OCI-LY1 (cell line): ENCODE measurements around the gene SIX1.
A peak's percentile ranks its signal among the peaks of the same experiment; 100 is the strongest.

Source experiments
- H2AFZ ChIP-seq: fragments of 200-600 bp; sonication (generic), shearing (Covaris generic); 2 replicates; pipeline ENCODE4 v1.6.0; 2014; ENCODE audit warnings: antibody characterized with exemption, mild to moderate bottlenecking, low read length
- H3F3A ChIP-seq: fragments of 200-600 bp; sonication (generic), shearing (Covaris generic); 2 replicates; pipeline ENCODE4 v1.6.0; 2014; ENCODE audit warnings: mild to moderate bottlenecking, antibody characterized with exemption, low read length, moderate library complexity; ENCODE audit not compliant: insufficient read depth
- H3K27ac ChIP-seq: fragments of 200-600 bp; sonication (generic); 2 replicates; pipeline ENCODE4 v1.5.1; 2014; ENCODE audit warnings: low read length, mixed run types, mild to moderate bottlenecking, low read depth; ENCODE audit not compliant: poor library complexity, severe bottlenecking
- H3K27me3 ChIP-seq: fragments of 200-600 bp; sonication (generic); 2 replicates; pipeline ENCODE4 v1.6.0; 2014; ENCODE audit warnings: antibody characterized with exemption, mild to moderate bottlenecking, low read length, moderate library complexity; ENCODE audit not compliant: insufficient read depth
- H3K36me3 ChIP-seq: fragments of 200-600 bp; sonication (generic); 2 replicates; pipeline ENCODE4 v1.6.1; 2014; ENCODE audit warnings: mild to moderate bottlenecking, antibody characterized with exemption, low read length, moderate library complexity, mixed read lengths; ENCODE audit not compliant: insufficient read depth
- H3K4me1 ChIP-seq: fragments of 200-600 bp; sonication (generic); 2 replicates; pipeline ENCODE4 v1.5.1; 2014; ENCODE audit warnings: mild to moderate bottlenecking, low read length, moderate library complexity; ENCODE audit not compliant: insufficient read depth, severe bottlenecking
- H3K4me2 ChIP-seq: fragments of 200-600 bp; sonication (generic), shearing (Covaris generic); 2 replicates; pipeline ENCODE4 v1.6.1; 2014; ENCODE audit warnings: low read length
- H3K4me3 ChIP-seq: fragments of 200-600 bp; sonication (generic); 2 replicates; pipeline ENCODE4 v1.5.1; 2014; ENCODE audit warnings: low read length, low read depth, mild to moderate bottlenecking, mixed read lengths; ENCODE audit not compliant: poor library complexity, severe bottlenecking
- H3K79me2 ChIP-seq: fragments of 200-600 bp; shearing (Covaris generic); 2 replicates; pipeline ENCODE4 v1.6.1; 2016; ENCODE audit warnings: mixed run types, low read length, mixed read lengths; ENCODE audit not compliant: insufficient read depth
- H3K9ac ChIP-seq: fragments of 200-600 bp; sonication (generic), shearing (Covaris generic); 2 replicates; pipeline ENCODE4 v1.6.1; 2014; ENCODE audit warnings: mild to moderate bottlenecking, low read length, mixed read lengths
- H3K9me2 ChIP-seq: fragments of 200-600 bp; sonication (generic), shearing (Covaris generic); 2 replicates; pipeline ENCODE4 v1.6.1; 2014; ENCODE audit warnings: low read depth, mild to moderate bottlenecking, low read length, mixed read lengths
- H3K9me3 ChIP-seq: fragments of 200-600 bp; shearing (Covaris generic); 2 replicates; pipeline ENCODE4 v1.6.1; 2014; ENCODE audit warnings: low read length, mixed read lengths
- H4K20me1 ChIP-seq: fragments of 200-600 bp; sonication (generic), shearing (Covaris generic); 2 replicates; pipeline ENCODE4 v1.6.0; 2016; ENCODE audit warnings: mild to moderate bottlenecking, low read length; ENCODE audit not compliant: insufficient read depth
- CTCF ChIP-seq: fragments of 200-600 bp; sonication (generic), shearing (Covaris generic); IDR thresholded peaks from 2 replicates; pipeline ENCODE4 v1.5.1; 2017; ENCODE audit warnings: mild to moderate bottlenecking, antibody characterized with exemption, low read length, moderate library complexity, mixed read lengths
- EZH2 ChIP-seq: fragments of 200-600 bp; sonication (generic), shearing (Covaris generic); IDR thresholded peaks from 2 replicates; pipeline ENCODE4 v1.8.0; 2017; ENCODE audit warnings: borderline replicate concordance, mixed run types, mild to moderate bottlenecking, antibody characterized with exemption, low read length, moderate library complexity, mixed read lengths

SIX1 gene

DNA sequence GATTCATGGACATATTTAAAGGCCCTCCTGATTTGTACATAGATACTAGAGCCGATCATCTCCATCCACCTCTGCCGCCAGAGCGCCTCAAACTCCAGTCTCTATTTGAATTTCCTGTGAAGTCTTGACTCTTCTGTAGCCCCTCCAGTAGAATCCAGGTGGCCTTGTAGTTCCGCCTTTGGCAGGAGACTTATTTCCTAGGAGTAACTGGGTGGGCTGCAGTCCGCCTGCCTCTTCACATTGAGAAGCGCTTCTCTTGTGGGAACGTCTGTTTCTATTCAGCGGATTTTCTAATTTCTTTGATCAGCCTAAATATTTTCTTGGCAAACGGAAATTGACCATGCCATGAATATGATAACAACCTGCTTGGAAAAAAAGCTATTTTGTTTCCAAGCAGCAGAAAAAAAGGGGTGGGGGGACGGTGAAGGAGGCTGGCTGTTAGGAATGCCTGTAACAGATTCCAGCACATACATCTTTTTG lies 9.0 kb upstream of the SIX1 start:
- no peaks in the 10 kb centered on the region for H3K79me2 ChIP-seq
- TF ChIP-seq EZH2 (no peak), CTCF (no peak)
- no peaks in the 10 kb centered on the region for H3K9me2 ChIP-seq
- peak overlapping the region; percentile 78 for H3K4me2 ChIP-seq
- no peaks in the 10 kb centered on the region for H3F3A ChIP-seq
- no peaks in the 10 kb centered on the region for H3K36me3 ChIP-seq
- H3K4me3 ChIP-seq, result peak overlapping the region; percentile 69
- H3K27me3 ChIP-seq, result no peaks in the 10 kb centered on the region
- H3K27ac ChIP-seq, result no peak overlapping the region
- no peaks in the 10 kb centered on the region for H3K9me3 ChIP-seq
- no peaks in the 10 kb centered on the region for H4K20me1 ChIP-seq
- H2AFZ ChIP-seq, result no peak overlapping the region
- H3K9ac ChIP-seq, result no peak overlapping the region
- H3K4me1 ChIP-seq, result peaks cover 20% of the 10 kb centered on the region

DNA sequence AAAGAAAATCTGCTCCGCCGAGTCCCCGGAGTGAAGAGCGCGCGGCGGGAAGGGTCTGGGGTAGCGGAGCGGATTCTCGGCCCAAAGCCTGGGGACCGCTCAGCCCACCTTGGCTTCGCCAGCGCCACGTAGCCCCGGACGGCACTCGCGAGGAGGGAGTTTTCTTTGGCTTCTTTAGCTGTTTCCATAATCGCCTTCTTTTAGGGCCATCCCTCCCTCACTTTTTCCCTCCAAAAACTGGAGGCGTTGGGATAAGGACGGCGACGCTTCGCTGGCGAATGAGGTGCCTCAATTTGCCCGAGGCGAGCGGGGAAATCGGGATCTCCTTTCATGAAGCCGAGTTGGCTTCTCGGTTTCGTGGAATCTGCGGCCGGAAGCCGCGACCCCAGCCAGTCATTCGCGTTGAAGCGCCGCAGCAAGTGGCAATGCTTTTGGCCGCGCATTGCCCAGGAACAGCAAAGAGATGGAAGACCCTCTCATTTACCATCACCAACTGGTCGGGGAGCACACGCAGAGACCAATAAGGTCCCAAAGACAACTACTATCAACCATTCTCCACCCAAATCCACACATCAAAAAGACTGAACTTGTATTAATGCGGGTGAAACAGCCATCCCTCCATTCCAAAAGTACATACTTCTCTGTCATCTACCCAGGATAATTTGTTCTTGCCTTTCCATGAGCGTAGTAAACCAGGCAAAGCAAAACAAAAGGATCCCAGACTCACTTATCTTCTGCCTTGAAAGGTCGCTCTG lies 8.4 kb upstream of the SIX1 start:
- H3K4me3 ChIP-seq, result peak overlapping the region; percentile 69
- H3K79me2 ChIP-seq, result no peaks in the 10 kb centered on the region
- H3K27ac ChIP-seq, result no peak overlapping the region
- H4K20me1 ChIP-seq, result no peaks in the 10 kb centered on the region
- peak overlapping the region; percentile 73 for H3K9ac ChIP-seq
- H3K9me2 ChIP-seq, result no peaks in the 10 kb centered on the region
- no peaks in the 10 kb centered on the region for H3K9me3 ChIP-seq
- H3K27me3 ChIP-seq, result no peaks in the 10 kb centered on the region
- H3F3A ChIP-seq, result no peaks in the 10 kb centered on the region
- peak overlapping the region; percentile 78 for H3K4me2 ChIP-seq
- TF ChIP-seq CTCF (no peak), EZH2 (no peak)
- H3K4me1 ChIP-seq, result peaks cover 20% of the 10 kb centered on the region
- H2AFZ ChIP-seq, result peak overlapping the region; percentile 76; the same call in 1 of the 2 replicates
- no peaks in the 10 kb centered on the region for H3K36me3 ChIP-seq

DNA sequence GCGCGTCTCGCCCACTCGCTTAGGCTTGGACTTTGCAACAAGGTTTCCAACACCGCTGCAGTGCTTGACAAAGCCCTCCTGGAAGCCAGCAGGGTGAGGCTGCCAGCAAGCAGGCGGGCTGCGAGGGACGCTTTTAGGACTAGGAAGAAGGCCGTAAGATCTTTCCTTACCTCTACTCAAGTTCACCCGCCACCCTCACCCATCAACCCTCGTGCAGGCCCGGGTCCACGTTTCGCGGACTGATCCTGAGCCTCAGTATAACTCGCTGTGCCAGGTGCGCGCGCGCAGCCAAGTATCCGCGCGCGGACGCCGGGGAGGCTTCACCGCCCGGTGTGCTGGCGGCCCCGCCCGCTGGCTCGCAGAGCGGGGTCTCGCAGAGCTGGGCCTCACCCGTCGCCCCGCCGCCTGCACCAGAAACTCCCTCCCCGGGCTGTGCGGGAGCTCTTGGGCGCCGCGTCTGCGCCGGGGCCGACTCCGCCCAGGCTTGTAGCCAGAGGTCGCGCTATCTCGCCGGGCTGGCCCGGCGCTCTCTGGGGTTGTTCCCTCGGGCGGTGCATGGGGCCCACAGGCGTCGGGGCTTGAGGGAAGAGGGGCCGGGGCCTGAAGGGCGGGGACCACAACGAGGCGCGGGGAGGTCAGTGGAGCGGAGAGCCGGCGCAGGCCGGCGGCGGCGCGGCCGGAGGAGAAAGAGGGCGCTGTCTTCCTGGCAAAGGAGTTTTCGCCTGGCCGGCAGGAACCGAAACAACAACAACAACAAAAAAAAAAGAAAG lies 7.6 kb upstream of the SIX1 start:
- Histone ChIP-seq H3K9me3 (no peaks in the 10 kb centered on the region), H3K27me3 (no peaks in the 10 kb centered on the region), H3K4me2 (peak overlapping the region; percentile 78), H3F3A (no peaks in the 10 kb centered on the region), H3K9ac (peak overlapping the region; percentile 73), H3K9me2 (no peaks in the 10 kb centered on the region), H3K36me3 (no peaks in the 10 kb centered on the region), H2AFZ (0 out of 2 replicates have a peak overlapping the region, but pooled peaks have one; percentile 17), H3K4me3 (peak overlapping the region; percentile 69), H3K27ac (no peak overlapping the region), H4K20me1 (no peaks in the 10 kb centered on the region), H3K4me1 (peaks cover 20% of the 10 kb centered on the region), H3K79me2 (no peaks in the 10 kb centered on the region)
- TF ChIP-seq CTCF (peak; percentile 55), EZH2 (no peak)
